Liver (tissue), 3 donors: ENCODE results near the gene RUNX1.

ENCODE experiments used
- ATF3 ChIP-seq: IDR thresholded peaks from 2 replicates; pipeline ENCODE4 v1.6.1; 2016; ENCODE audit warnings: antibody characterized with exemption
- CTCF ChIP-seq: fragments of 150-350 bp; IDR thresholded peaks from 2 replicates; pipeline ENCODE4 v1.5.1; 2017; ENCODE audit warnings: improper control_type of control experiment, low read depth, low read length; ENCODE audit not compliant: missing input control
- GABPA ChIP-seq, 2 donors: IDR thresholded peaks in 1 of 2; conservative IDR thresholded peaks in 1 of 2; 2 replicates each; pipeline ENCODE4 v1.6.1; 2016; ENCODE audit warnings: antibody characterized with exemption in 2 of 2, mild to moderate bottlenecking in 1 of 2, moderate library complexity in 1 of 2
- HNF4A ChIP-seq, 2 donors: conservative IDR thresholded peaks; 2 replicates each; pipeline ENCODE4 v1.6.1; 2016; ENCODE audit warnings: antibody characterized with exemption in 2 of 2, mild to moderate bottlenecking in 2 of 2
- JUND ChIP-seq, 2 donors: IDR thresholded peaks; 2 replicates each; pipeline ENCODE4 v1.6.1; 2016; ENCODE audit warnings: antibody characterized with exemption in 2 of 2
- MAX ChIP-seq: IDR thresholded peaks from 2 replicates; pipeline ENCODE4 v1.6.1; 2016; ENCODE audit warnings: antibody characterized with exemption
- NR2F2 ChIP-seq: IDR thresholded peaks from 2 replicates; pipeline ENCODE4 v1.6.1; 2016; ENCODE audit warnings: antibody characterized with exemption
- REST ChIP-seq: IDR thresholded peaks from 2 replicates; pipeline ENCODE4 v1.6.1; 2016; ENCODE audit warnings: antibody characterized with exemption, mild to moderate bottlenecking
- RXRA ChIP-seq, 2 donors: IDR thresholded peaks; 2 replicates each; pipeline ENCODE4 v1.6.1; 2017 to 2018; ENCODE audit warnings: antibody characterized with exemption in 2 of 2, mild to moderate bottlenecking in 1 of 2
- SP1 ChIP-seq: IDR thresholded peaks from 2 replicates; pipeline ENCODE4 v1.6.1; 2018; ENCODE audit warnings: antibody characterized with exemption, mild to moderate bottlenecking
- TAF1 ChIP-seq: conservative IDR thresholded peaks from 2 replicates; pipeline ENCODE4 v1.6.1; 2016; ENCODE audit warnings: antibody characterized with exemption, mild to moderate bottlenecking
- YY1 ChIP-seq: IDR thresholded peaks from 2 replicates; pipeline ENCODE4 v1.6.1; 2016; ENCODE audit warnings: antibody characterized with exemption, mild to moderate bottlenecking
- ZBTB33 ChIP-seq: IDR thresholded peaks from 2 replicates; pipeline ENCODE4 v1.6.1; 2016; ENCODE audit warnings: antibody characterized with exemption
- donor health status: healthy.
- donor health status: healthy.

- TF ChIP-seq RXRA (IDR thresholded peaks at IDR 0.05) (no peak), NR2F2 (no peak), ZBTB33 (no peak), GABPA (IDR thresholded peaks at IDR 0.05 in 1 of 2, conservative IDR thresholded peaks at IDR 0.05 in 1 of 2) (no peak), CTCF (no peak), ATF3 (no peak), MAX (no peak), TAF1 (no peak), SP1 (no peak), YY1 (no peak), JUND (IDR thresholded peaks at IDR 0.05) (no peak), REST (no peak), HNF4A (conservative IDR thresholded peaks at IDR 0.05) (no peak)
Observed at GRCh38 chr21:34988625-34989024, 60.5 kb downstream of the RUNX1 start.
